H9 (cell line): Measurements from ENCODE around the gene SLC30A1. TPM values are rescaled to one million over a fixed set of nuclear protein-coding genes. Genes with fewer than 3 reads are reported as not detected.

ENCODE experiments used
- DNase-seq: peaks from one replicate; pipeline ENCODE4 v3.0.0-alpha.2; 2017
- H2AFZ ChIP-seq: one replicate; pipeline ENCODE4 v1.6.1; 2013; ENCODE audit warnings: mild to moderate bottlenecking, low read length, control low read depth, moderate library complexity
- H2AK5ac ChIP-seq: 2 replicates; pipeline ENCODE4 v1.6.1; 2013; ENCODE audit warnings: low read length, control low read depth, mixed read lengths; ENCODE audit not compliant: insufficient read length
- H2BK120ac ChIP-seq: one replicate; pipeline ENCODE4 v1.6.1; 2013; ENCODE audit warnings: low read depth, mild to moderate bottlenecking, low read length, control low read depth, inconsistent platforms; ENCODE audit not compliant: poor library complexity, severe bottlenecking
- H2BK12ac ChIP-seq: 2 replicates; pipeline ENCODE4 v1.6.1; 2013; ENCODE audit warnings: low read length, control low read depth, mixed read lengths, low read depth; ENCODE audit not compliant: insufficient read length
- H2BK15ac ChIP-seq: 2 replicates; pipeline ENCODE4 v1.6.1; 2013; ENCODE audit warnings: low read depth, low read length, control low read depth
- H2BK20ac ChIP-seq: one replicate; pipeline ENCODE4 v1.6.1; 2013; ENCODE audit warnings: low read depth, mild to moderate bottlenecking, low read length, control low read depth, inconsistent platforms; ENCODE audit not compliant: poor library complexity, severe bottlenecking
- H2BK5ac ChIP-seq: 2 replicates; pipeline ENCODE4 v1.6.1; 2013; ENCODE audit warnings: low read length, control low read depth, mixed read lengths; ENCODE audit not compliant: insufficient read length
- H3K14ac ChIP-seq: 2 replicates; pipeline ENCODE4 v1.6.1; 2013; ENCODE audit warnings: low read length, control low read depth; ENCODE audit not compliant: insufficient read depth
- H3K18ac ChIP-seq: 2 replicates; pipeline ENCODE4 v1.6.1; 2013; ENCODE audit warnings: low read depth, mild to moderate bottlenecking, mixed read lengths, low read length, control low read depth; ENCODE audit not compliant: insufficient read length
- H3K23ac ChIP-seq: 2 replicates; pipeline ENCODE4 v1.6.1; 2013; ENCODE audit warnings: low read length, control low read depth, mixed read lengths, low read depth; ENCODE audit not compliant: insufficient read length
- H3K23me2 ChIP-seq: 2 replicates; pipeline ENCODE4 v1.6.1; 2013; ENCODE audit warnings: low read depth, mild to moderate bottlenecking, mixed read lengths, low read length, control low read depth; ENCODE audit not compliant: insufficient read length, poor library complexity, severe bottlenecking
- H3K27ac ChIP-seq: 2 replicates; pipeline ENCODE4 v1.5.1; 2013; ENCODE audit warnings: low read length, control low read depth, mixed read lengths, low read depth; ENCODE audit not compliant: insufficient read length
- H3K27me3 ChIP-seq: 2 replicates; pipeline ENCODE4 v1.6.1; 2013; ENCODE audit warnings: low read length, control low read depth, inconsistent platforms; ENCODE audit not compliant: insufficient read depth
- H3K4ac ChIP-seq: 2 replicates; pipeline ENCODE4 v1.6.1; 2013; ENCODE audit warnings: low read depth, mild to moderate bottlenecking, control low read depth, inconsistent platforms, low read length, moderate library complexity
- H3K4me1 ChIP-seq: 2 replicates; pipeline ENCODE4 v1.6.1; 2013; ENCODE audit warnings: low read length, control low read depth, inconsistent platforms; ENCODE audit not compliant: insufficient read depth
- H3K4me2 ChIP-seq: 2 replicates; pipeline ENCODE4 v1.6.1; 2013; ENCODE audit warnings: low read length, control low read depth, mixed read lengths; ENCODE audit not compliant: insufficient read length, insufficient read depth
- H3K56ac ChIP-seq: 2 replicates; pipeline ENCODE4 v1.6.1; 2013; ENCODE audit warnings: low read depth, mild to moderate bottlenecking, mixed read lengths, low read length, control low read depth; ENCODE audit not compliant: insufficient read length
- H3K79me1 ChIP-seq: 2 replicates; pipeline ENCODE4 v1.6.1; 2013; ENCODE audit warnings: low read depth, mild to moderate bottlenecking, moderate library complexity, low read length, control low read depth, inconsistent platforms; ENCODE audit not compliant: insufficient read depth, poor library complexity, severe bottlenecking
- H3K79me2 ChIP-seq: 2 replicates; pipeline ENCODE4 v1.6.1; 2013; ENCODE audit warnings: low read length, control low read depth, inconsistent platforms; ENCODE audit not compliant: insufficient read depth
- H3K9ac ChIP-seq: 2 replicates; pipeline ENCODE4 v1.6.1; 2013; ENCODE audit warnings: low read length, control low read depth, mixed read lengths; ENCODE audit not compliant: insufficient read length; ENCODE audit errors: extremely low read depth
- H3K9me3 ChIP-seq: one replicate; pipeline ENCODE4 v1.6.1; 2013; ENCODE audit warnings: low read depth, low read length, inconsistent platforms; ENCODE audit not compliant: control insufficient read depth
- H3T11ph ChIP-seq: one replicate; pipeline ENCODE4 v1.6.1; 2013; ENCODE audit warnings: mild to moderate bottlenecking, low read length, control low read depth, inconsistent platforms
- H4K20me1 ChIP-seq: one replicate; pipeline ENCODE4 v1.6.1; 2013; ENCODE audit not compliant: control insufficient read depth, insufficient read length, insufficient read depth
- H4K5ac ChIP-seq: 2 replicates; pipeline ENCODE4 v1.6.1; 2013; ENCODE audit warnings: low read depth, mild to moderate bottlenecking, mixed read lengths, low read length, control low read depth; ENCODE audit not compliant: insufficient read length
- H4K8ac ChIP-seq: replicated peaks from 2 replicates; pipeline ENCODE4 v1.6.1; 2013; ENCODE audit warnings: low read length, control low read depth, mixed read lengths, low read depth; ENCODE audit not compliant: insufficient read length
- H4K91ac ChIP-seq: 2 replicates; pipeline ENCODE4 v1.6.1; 2013; ENCODE audit warnings: low read depth, mild to moderate bottlenecking, moderate library complexity, mixed read lengths, low read length, control low read depth; ENCODE audit not compliant: insufficient read length
- H3K27ac Mint-ChIP-seq, 3 experiments: 2 replicates in 2 of 3; 3 replicates in 1 of 3; pipeline ENCODE4 v1.8.0; 2020 to 2021; ENCODE audit warnings: mixed read lengths in 3 of 3, mild to moderate bottlenecking in 1 of 3, moderate library complexity in 1 of 3
- H3K27me3 Mint-ChIP-seq: 2 replicates; pipeline ENCODE4 v1.8.0; 2021; ENCODE audit warnings: low read depth, mild to moderate bottlenecking, moderate library complexity, mixed read lengths
- H3K36me3 Mint-ChIP-seq, 3 experiments: 2 replicates in 2 of 3; 3 replicates in 1 of 3; pipeline ENCODE4 v1.8.0; 2020 to 2021; ENCODE audit warnings: low read depth in 3 of 3, mixed read lengths in 3 of 3; ENCODE audit not compliant: insufficient read depth in 1 of 3
- H3K4me1 Mint-ChIP-seq, 2 experiments: 2 replicates each; pipeline ENCODE4 v1.8.0; 2020; ENCODE audit warnings: mixed read lengths in 2 of 2
- H3K4me3 Mint-ChIP-seq, 2 experiments: 2 replicates in 1 of 2; 3 replicates in 1 of 2; pipeline ENCODE4 v1.8.0; 2020 to 2021; ENCODE audit warnings: mild to moderate bottlenecking in 2 of 2, mixed read lengths in 2 of 2, moderate library complexity in 1 of 2
- H3K9me3 Mint-ChIP-seq, 2 experiments: 2 replicates in 1 of 2; 3 replicates in 1 of 2; pipeline ENCODE4 v1.8.0; 2020; ENCODE audit warnings: mild to moderate bottlenecking in 2 of 2, mixed read lengths in 2 of 2, moderate library complexity in 1 of 2
- WGBS: extraction: QIAGEN DNeasy Blood & Tissue Kit; methylation state at CpG from one replicate; pipeline ENCODE4 v1.1.7; 2013; ENCODE audit warnings: missing lambda C conversion rate, low lambda C conversion rate, mixed read lengths; ENCODE audit not compliant: insufficient read length; ENCODE audit errors: extremely low coverage; 5-methylcytosine and 5-hydroxymethylcytosine counted together
- total RNA-seq: library from RNA; stranded (reverse); gene quantifications from 2 replicates; pipeline ENCODE4 v1.2.1, GENCODE V29; 2021
- TF ChIP-seq, protein P1 (sequence below): fragments of 200-600 bp; sonication (generic); conservative IDR thresholded peaks from 3 replicates; pipeline ENCODE4 v1.8.0; 2021; ENCODE audit warnings: antibody characterized with exemption, mild to moderate bottlenecking

SLC30A1 gene
- total RNA-seq, 1 experiment from 2014 or later, result 17.1 TPM

DNA sequence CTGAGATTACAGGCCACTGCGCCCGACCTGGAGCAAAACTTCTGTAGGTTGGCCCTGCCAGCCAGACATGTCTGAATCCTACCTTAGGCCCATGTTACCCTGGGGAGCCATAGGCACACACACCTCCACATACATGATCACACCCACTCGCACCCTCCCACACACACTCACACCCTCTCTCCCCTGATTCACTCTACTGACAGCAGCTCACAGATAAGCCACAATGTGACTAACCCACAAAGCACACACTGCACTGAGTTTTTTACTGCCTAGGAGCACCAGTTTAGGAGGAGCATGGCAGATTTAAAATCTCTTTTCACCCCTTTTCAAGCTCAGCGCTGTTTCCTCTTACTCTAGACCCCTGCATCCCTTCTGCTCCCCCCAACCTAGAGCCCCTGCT, 41.7 kb downstream of the SLC30A1 start:
- no peak overlapping the region for H3K4ac ChIP-seq
- no peak overlapping the region for H2BK120ac ChIP-seq
- H3K79me2 ChIP-seq, result no peaks in the 10 kb centered on the region
- no peak overlapping the region for H3K18ac ChIP-seq
- H4K8ac ChIP-seq, result no peak overlapping the region
- no peak overlapping the region for H3K56ac ChIP-seq
- Mint-ChIP-seq H3K36me3 (peaks cover 6 to 16% (median 12%) of the 10 kb centered on the region in 3 experiments), H3K9me3 (peaks cover 12 to 22% of the 10 kb centered on the region in 2 experiments), H3K27ac (peak overlapping the region in 1 of 3 experiments; percentile 67; a peak in 1 of 7 replicates), H3K27me3 (peaks cover 3% of the 10 kb centered on the region), H3K4me1 (peaks cover 5 to 10% of the 10 kb centered on the region in 2 experiments), H3K4me3 (no peak overlapping the region)
- H2BK5ac ChIP-seq, result no peak overlapping the region
- no peaks in the 10 kb centered on the region for H3K27me3 ChIP-seq
- no peak overlapping the region for H2AK5ac ChIP-seq
- no peaks in the 10 kb centered on the region for H3K23me2 ChIP-seq
- no peak overlapping the region for H3K4me2 ChIP-seq
- no peak overlapping the region for H2BK20ac ChIP-seq
- no peak overlapping the region for H2BK15ac ChIP-seq
- TF ChIP-seq, protein P1, sequence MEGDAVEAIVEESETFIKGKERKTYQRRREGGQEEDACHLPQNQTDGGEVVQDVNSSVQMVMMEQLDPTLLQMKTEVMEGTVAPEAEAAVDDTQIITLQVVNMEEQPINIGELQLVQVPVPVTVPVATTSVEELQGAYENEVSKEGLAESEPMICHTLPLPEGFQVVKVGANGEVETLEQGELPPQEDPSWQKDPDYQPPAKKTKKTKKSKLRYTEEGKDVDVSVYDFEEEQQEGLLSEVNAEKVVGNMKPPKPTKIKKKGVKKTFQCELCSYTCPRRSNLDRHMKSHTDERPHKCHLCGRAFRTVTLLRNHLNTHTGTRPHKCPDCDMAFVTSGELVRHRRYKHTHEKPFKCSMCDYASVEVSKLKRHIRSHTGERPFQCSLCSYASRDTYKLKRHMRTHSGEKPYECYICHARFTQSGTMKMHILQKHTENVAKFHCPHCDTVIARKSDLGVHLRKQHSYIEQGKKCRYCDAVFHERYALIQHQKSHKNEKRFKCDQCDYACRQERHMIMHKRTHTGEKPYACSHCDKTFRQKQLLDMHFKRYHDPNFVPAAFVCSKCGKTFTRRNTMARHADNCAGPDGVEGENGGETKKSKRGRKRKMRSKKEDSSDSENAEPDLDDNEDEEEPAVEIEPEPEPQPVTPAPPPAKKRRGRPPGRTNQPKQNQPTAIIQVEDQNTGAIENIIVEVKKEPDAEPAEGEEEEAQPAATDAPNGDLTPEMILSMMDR, result no peak
- no peak overlapping the region for H3K14ac ChIP-seq
- peaks cover 7% of the 10 kb centered on the region for H3K9me3 ChIP-seq
- H4K91ac ChIP-seq, result no peak overlapping the region
- H2AFZ ChIP-seq, result no peak overlapping the region
- no peak overlapping the region for H2BK12ac ChIP-seq
- H3K27ac ChIP-seq, result no peak overlapping the region
- H4K5ac ChIP-seq, result no peak overlapping the region
- DNase-seq, result no peak
- WGBS, result no CpG with 5 or more reads among the region's 4 CpGs
- no peak overlapping the region for H3K9ac ChIP-seq
- no peak overlapping the region for H3T11ph ChIP-seq
- no peaks in the 10 kb centered on the region for H4K20me1 ChIP-seq
- no peaks in the 10 kb centered on the region for H3K79me1 ChIP-seq
- no peak overlapping the region for H3K23ac ChIP-seq
- no peaks in the 10 kb centered on the region for H3K4me1 ChIP-seq
